Adrenal gland (tissue), 5 donors: ENCODE results near the gene UNC13B.

Source experiments
- POLR2A ChIP-seq, 2 donors: fragments of 450-650 bp; IDR thresholded peaks; one replicate each; pipeline ENCODE4 v1.6.1; 2017; ENCODE audit warnings: antibody characterized with exemption in 2 of 2, mild to moderate bottlenecking in 2 of 2, moderate library complexity in 1 of 2
- TF ChIP-seq, protein P1 (sequence below), 6 experiments: fragments of 450-650 bp in 4 of 6; fragments of 200-600 bp in 2 of 6; sonication (generic) in 1 of 6; IDR thresholded peaks; 1 replicate in 5 of 6; 2 replicates in 1 of 6; pipeline versions ENCODE4 v1.5.1 to v1.8.0; 2016 to 2021; ENCODE audit warnings: antibody characterized with exemption in 6 of 6, mild to moderate bottlenecking in 2 of 6, moderate library complexity in 1 of 6
- donor health status: DM: no; HTN: no; CAD: no.

DNA sequence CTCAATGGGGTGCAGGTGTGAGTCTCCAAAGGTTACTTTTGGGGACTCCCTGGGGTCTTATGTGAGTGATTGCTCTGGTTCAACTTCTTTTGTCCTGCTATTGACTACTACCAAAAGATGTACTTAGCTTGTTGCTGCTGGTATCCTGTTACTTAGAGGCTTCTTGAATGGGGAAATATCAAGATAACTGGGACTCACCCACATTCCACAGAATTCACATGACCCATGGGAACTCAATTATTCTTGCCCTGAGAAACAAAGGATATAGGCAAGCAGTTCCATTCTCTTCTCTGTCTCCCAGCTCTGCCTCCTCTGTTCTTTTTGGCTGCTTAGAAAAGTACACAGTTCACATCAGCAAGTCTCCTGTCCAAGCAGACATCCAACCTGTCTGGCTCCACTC, 105.9 kb downstream of the UNC13B start:
- TF ChIP-seq, protein P1, sequence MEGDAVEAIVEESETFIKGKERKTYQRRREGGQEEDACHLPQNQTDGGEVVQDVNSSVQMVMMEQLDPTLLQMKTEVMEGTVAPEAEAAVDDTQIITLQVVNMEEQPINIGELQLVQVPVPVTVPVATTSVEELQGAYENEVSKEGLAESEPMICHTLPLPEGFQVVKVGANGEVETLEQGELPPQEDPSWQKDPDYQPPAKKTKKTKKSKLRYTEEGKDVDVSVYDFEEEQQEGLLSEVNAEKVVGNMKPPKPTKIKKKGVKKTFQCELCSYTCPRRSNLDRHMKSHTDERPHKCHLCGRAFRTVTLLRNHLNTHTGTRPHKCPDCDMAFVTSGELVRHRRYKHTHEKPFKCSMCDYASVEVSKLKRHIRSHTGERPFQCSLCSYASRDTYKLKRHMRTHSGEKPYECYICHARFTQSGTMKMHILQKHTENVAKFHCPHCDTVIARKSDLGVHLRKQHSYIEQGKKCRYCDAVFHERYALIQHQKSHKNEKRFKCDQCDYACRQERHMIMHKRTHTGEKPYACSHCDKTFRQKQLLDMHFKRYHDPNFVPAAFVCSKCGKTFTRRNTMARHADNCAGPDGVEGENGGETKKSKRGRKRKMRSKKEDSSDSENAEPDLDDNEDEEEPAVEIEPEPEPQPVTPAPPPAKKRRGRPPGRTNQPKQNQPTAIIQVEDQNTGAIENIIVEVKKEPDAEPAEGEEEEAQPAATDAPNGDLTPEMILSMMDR (IDR thresholded peaks at IDR 0.05), result no peak
- TF ChIP-seq POLR2A (IDR thresholded peaks at IDR 0.05), result no peak
